Ovary (tissue), 9 donors: ENCODE measurements around the gene ATP6V1G1. TPM values are rescaled to one million over a fixed set of nuclear protein-coding genes. Genes with fewer than 3 reads are reported as not detected.

ENCODE experiments used
- DNase-seq, 5 donors: peaks; one replicate each; pipeline ENCODE4 v3.0.0-alpha.2; 2019 to 2020
- H3K27ac ChIP-seq, 2 donors: fragments of 200-600 bp; one replicate each; pipeline versions ENCODE4 v1.5.1 to v1.8.0; 2019 to 2022
- H3K27me3 ChIP-seq: fragments of 200-600 bp; one replicate; pipeline ENCODE4 v1.8.0; 2022
- H3K36me3 ChIP-seq: fragments of 200-600 bp; sonication (generic); one replicate; pipeline ENCODE4 v1.5.1; 2019
- H3K4me1 ChIP-seq: one replicate; pipeline ENCODE4 v1.8.1; 2013; ENCODE audit warnings: mild to moderate bottlenecking, moderate library complexity; ENCODE audit not compliant: insufficient read depth
- H3K4me3 ChIP-seq: fragments of 200-600 bp; sonication (generic); one replicate; pipeline ENCODE4 v1.5.1; 2017
- H3K9me3 ChIP-seq, 2 donors: fragments of 200-600 bp in 1 of 2; sonication (generic) in 1 of 2; one replicate each; pipeline versions ENCODE4 v1.5.1 to v1.8.1; 2013 to 2019; ENCODE audit warnings: mild to moderate bottlenecking in 1 of 2, moderate library complexity in 1 of 2
- CTCF ChIP-seq, 3 donors: fragments of 450-650 bp in 2 of 3; fragments of 200-600 bp in 1 of 3; IDR thresholded peaks; one replicate each; pipeline versions ENCODE4 v1.5.1 to v1.8.0; 2016 to 2022; ENCODE audit warnings: antibody characterized with exemption in 3 of 3, mild to moderate bottlenecking in 1 of 3
- EP300 ChIP-seq: sonication (generic); formaldehyde crosslinking; IDR thresholded peaks from one replicate; pipeline ENCODE4 v1.6.1; 2017; ENCODE audit warnings: antibody characterized with exemption
- POLR2A ChIP-seq: fragments of 450-650 bp; IDR thresholded peaks from one replicate; pipeline ENCODE4 v1.6.1; 2017; ENCODE audit warnings: antibody characterized with exemption, mild to moderate bottlenecking, moderate library complexity
- WGBS, 3 donors: extraction: QIAGEN DNeasy Blood & Tissue Kit in 1 of 3; methylation state at CpG; one replicate each; pipeline versions ENCODE4 v1.1.5 to v1.1.7; 2013 to 2017; 5-methylcytosine and 5-hydroxymethylcytosine counted together
- intact Hi-C, 4 donors: fragments of 100-400 bp; cut with DNase I; formaldehyde crosslinking; loops; one replicate each; pipeline versions ENCODE4 v1.11.0 to v1.15.1; 2022 to 2023
- polyA plus RNA-seq, 2 donors: library from polyadenylated mRNA; stranded (reverse); fragments of 200-250 nt in 1 of 2; fragments of 350-450 nt in 1 of 2; fragmentation: Illumina TruSeq in 1 of 2; extraction: RNeasy Lipid Tissue Mini Kit (QIAGEN cat#74804) in 1 of 2; gene quantifications; one replicate each; pipeline ENCODE4 v1.2.3, GENCODE V29; 2013 to 2014
- total RNA-seq, 7 donors: library from RNA; depleted of rRNA in 2 of 7; stranded (reverse); fragments of >200 nt in 2 of 7; fragmentation: NEBNext Ultra II Directional in 3 of 7; extraction: Animal tissue kit (Norgen Biotek cat#: 25700) in 3 of 7; gene quantifications; one replicate each; pipeline versions ENCODE4 v1.1.0 to v1.2.4, GENCODE V29; 2016 to 2023
- donor health status: DM: no; HTN: no; CAD: no; lungs with moderate emphysema.
- donor health status: DM: no; HTN: no; CAD: no.
- donor health status: Bipolar disorder and iron deficiency.
- donor health status: DM: yes; HTN: yes; CAD: no.
- donor health status: DM: no; HTN: no; CAD: no.
- donor health status: DM: yes; HTN: yes; CAD: no.

The ATP6V1G1 gene
- total and polyA plus RNA-seq, 9 donors: 93.5 to 211 (median 113) TPM

GRCh38 chr9:114613087-114613486 lies 25.5 kb downstream of the ATP6V1G1 start:
- TF ChIP-seq CTCF (IDR thresholded peaks at IDR 0.05): no peak
- no peak for TF ChIP-seq EP300
- TF ChIP-seq POLR2A: no peak
- no peaks in the 10 kb centered on the region for H3K9me3 ChIP-seq
- no peaks in the 10 kb centered on the region for H3K27me3 ChIP-seq
- peak overlapping the region; percentile 23 to 96 for H3K27ac ChIP-seq
- no peak overlapping the region for H3K4me3 ChIP-seq
- no peaks in the 10 kb centered on the region for H3K36me3 ChIP-seq
- H3K4me1 ChIP-seq: peaks cover 21% of the 10 kb centered on the region
- intact Hi-C loops: no loop called here
- WGBS, 3 donors: 71 to 84% (median 72%) methylated on average over 7 of the region's 7 CpGs
- DNase-seq: no peak

GRCh38 chr9:114613919-114614318 lies 26.4 kb downstream of the ATP6V1G1 start:
- 54 to 65% (median 62%) methylated on average over 3 of the region's 3 CpGs for WGBS, 3 donors
- peaks cover 21% of the 10 kb centered on the region for H3K4me1 ChIP-seq
- H3K27ac ChIP-seq: peak overlapping the region in 1 of 2 donors; percentile 96

GRCh38 chr9:114614373-114614772 lies 26.8 kb downstream of the ATP6V1G1 start:
- no peak for TF ChIP-seq CTCF (IDR thresholded peaks at IDR 0.05)
- no peak for TF ChIP-seq EP300
- TF ChIP-seq POLR2A: no peak
- Histone ChIP-seq H3K9me3 (no peaks in the 10 kb centered on the region), H3K27ac (peak overlapping the region in 1 of 2 donors; percentile 96), H3K4me1 (peaks cover 22% of the 10 kb centered on the region), H3K27me3 (no peaks in the 10 kb centered on the region), H3K4me3 (no peak overlapping the region), H3K36me3 (no peaks in the 10 kb centered on the region)
- WGBS, 3 donors: 87 to 94% (median 92%) methylated on average over 3 of the region's 3 CpGs
- no peak for DNase-seq
- intact Hi-C loops: no loop called here

More at GRCh38 chr9:114613919-114614318, 26.4 kb downstream of the ATP6V1G1 start:
- no peaks in the 10 kb centered on the region for H3K36me3 ChIP-seq
- no peaks in the 10 kb centered on the region for H3K27me3 ChIP-seq
- no peak for DNase-seq
- TF ChIP-seq POLR2A: no peak
- no peak for TF ChIP-seq EP300
- no peak for TF ChIP-seq CTCF (IDR thresholded peaks at IDR 0.05)
- no peak overlapping the region for H3K4me3 ChIP-seq
- no peaks in the 10 kb centered on the region for H3K9me3 ChIP-seq
- intact Hi-C loops: no loop called here

DNA sequence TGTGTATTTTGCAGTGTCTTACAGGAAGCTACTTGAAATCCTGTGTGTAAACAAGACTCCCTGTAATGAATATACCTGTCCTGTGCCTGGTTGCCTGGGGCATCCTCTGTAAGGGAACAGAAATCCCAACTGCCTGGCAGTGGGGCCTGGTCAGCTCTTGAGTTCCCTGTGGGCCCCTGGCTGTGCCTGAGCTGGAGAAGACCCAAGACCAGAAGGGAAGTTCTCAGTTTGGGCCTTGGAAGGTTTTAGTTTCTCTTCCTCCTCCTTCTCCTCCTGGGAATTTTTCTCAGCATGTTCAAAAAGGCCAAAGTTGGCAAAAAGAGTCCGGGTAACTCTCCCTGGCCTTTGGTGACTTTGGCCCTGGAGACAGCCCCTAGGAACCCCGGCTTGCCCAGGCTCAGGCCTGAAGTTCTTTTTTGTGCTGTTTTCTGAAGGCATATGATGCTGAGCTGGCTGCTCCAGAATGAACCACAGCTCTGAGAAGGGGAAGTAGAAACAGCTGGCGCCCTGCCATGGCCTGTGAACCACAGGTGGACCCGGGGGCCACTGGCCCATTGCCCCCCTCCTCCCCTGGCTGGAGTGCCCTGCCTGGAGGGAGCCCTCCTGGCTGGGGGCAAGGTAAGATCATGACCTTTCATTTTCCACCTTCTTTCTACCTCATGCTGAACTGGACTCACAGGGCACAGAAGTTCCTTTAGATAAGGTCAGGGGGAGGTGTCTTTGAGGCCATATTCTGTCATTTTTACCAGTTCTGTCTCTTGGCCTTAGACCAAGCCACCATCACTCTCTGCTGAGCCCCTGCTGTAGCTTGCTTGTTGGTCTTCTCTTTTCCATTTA lies 29.3 kb downstream of the ATP6V1G1 start:
- no peaks in the 10 kb centered on the region for H3K36me3 ChIP-seq
- no peaks in the 10 kb centered on the region for H3K9me3 ChIP-seq
- peak overlapping the region in 1 of 2 donors; percentile 40 for H3K27ac ChIP-seq
- peaks cover 18% of the 10 kb centered on the region for H3K4me1 ChIP-seq
- H3K27me3 ChIP-seq: no peaks in the 10 kb centered on the region
- intact Hi-C loops: no loop called here
- TF ChIP-seq POLR2A (no peak), EP300 (no peak), CTCF (IDR thresholded peaks at IDR 0.05) (no peak)
- 34 to 47% (median 47%) methylated on average over 4 of the region's 4 CpGs for WGBS, 3 donors
- peak; percentile 32 to 57 (median 49) for DNase-seq
- H3K4me3 ChIP-seq: no peak overlapping the region
